ENCODE measurements around the gene KRTAP12-4. TPM values are rescaled to one million over a fixed set of nuclear protein-coding genes. Genes with fewer than 3 reads are reported as not detected.
"Not testable (repeated sequence)": the region's sequence is repeated elsewhere in the genome, so short reads cannot be mapped to it uniquely, and the experiment has no call there.

The KRTAP12-4 gene
- total RNA-seq, 1 donor from 2014 or later: not detected

GRCh38 chr21:44657635-44658540 lies 3.4 kb upstream of the KRTAP12-4 start, which contains the start of gene KRTAP12-3:
TSS of gene KRTAP12-3 (plus strand) at chr21:44657932. CDS start at chr21:44657980, 48 bp downstream.
- ATAC-seq: no peak
- DNase-seq (ENCODE audit: low spot score): no peak

DNA sequence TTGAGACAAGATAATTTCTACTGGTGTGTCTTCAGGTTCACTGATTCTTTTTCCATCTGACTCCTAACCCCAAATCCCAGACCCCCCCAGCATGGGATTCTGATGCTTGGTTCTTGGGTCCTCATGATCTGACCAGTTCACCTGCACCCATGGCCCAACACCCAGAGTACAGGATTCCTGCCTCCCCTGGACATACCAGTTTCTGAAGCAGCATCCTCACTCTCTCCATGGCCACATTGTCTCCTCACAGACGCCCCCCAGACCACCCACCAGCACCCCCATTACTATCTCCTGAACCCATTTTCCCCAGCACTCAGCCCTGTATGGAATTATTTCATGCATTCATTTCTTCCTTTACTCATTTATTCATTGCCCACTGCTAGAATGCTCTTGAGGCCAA lies 2.4 kb upstream of the KRTAP12-4 start:
- no peak for DNase-seq (ENCODE audit: low spot score)
- no peak for ATAC-seq

DNA sequence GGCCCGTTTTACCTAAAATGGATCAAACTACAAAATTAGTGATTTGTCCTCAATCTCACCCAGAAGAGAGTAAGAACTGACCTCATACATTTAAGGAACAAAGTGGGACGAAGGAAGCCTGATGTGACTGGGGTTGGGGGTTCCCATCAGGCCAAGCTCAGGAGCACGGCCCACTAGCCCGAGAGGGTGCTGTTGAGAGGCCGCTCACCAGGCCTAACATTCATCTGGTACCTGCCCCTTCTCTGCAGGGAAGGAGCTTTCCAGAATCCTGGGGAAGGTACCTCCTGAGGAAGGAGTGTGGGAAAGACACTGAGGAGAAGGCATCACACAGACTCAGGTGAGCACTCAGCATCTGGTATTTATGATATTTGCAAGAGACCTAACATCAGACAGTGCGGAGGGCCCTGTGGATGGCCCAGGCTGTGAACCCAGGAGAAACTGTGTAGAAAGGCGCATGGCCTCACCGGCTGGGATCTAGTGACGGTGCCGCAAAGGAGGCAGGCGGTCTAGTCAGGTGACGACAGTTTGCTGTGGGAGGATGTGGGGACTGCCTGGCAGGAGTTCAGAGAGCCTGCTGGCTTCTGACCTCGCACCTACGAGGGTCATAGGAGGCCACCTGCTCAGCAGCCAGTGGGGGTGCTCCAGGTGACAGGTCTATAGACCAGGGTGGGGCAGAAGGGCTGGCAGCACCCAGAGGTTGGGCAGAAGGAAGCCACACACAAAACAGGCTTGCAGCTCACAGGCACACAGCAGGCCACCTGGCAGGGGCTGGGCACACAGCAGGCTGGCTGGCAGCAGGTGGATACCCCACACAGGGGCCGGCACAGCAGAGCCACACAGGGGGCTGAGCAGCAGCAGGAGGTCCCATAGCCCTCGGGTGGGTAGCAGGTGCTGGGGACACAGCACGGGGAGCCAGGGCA lies 543 bp downstream of the KRTAP12-4 start:
- no peak for ATAC-seq

GRCh38 chr21:44653123-44653522 lies 1.3 kb downstream of the KRTAP12-4 start:
- no peak for ATAC-seq

More for the DNA sequence above, 543 bp downstream of the KRTAP12-4 start:
- no peak for DNase-seq (ENCODE audit: low spot score)

GRCh38 chr21:44650973-44651675 lies 3.3 kb downstream of the KRTAP12-4 start:
- DNase-seq (ENCODE audit: low spot score): no peak
- no peak for ATAC-seq

More at GRCh38 chr21:44653123-44653522, 1.3 kb downstream of the KRTAP12-4 start:
- DNase-seq (ENCODE audit: low spot score): no peak

DNA sequence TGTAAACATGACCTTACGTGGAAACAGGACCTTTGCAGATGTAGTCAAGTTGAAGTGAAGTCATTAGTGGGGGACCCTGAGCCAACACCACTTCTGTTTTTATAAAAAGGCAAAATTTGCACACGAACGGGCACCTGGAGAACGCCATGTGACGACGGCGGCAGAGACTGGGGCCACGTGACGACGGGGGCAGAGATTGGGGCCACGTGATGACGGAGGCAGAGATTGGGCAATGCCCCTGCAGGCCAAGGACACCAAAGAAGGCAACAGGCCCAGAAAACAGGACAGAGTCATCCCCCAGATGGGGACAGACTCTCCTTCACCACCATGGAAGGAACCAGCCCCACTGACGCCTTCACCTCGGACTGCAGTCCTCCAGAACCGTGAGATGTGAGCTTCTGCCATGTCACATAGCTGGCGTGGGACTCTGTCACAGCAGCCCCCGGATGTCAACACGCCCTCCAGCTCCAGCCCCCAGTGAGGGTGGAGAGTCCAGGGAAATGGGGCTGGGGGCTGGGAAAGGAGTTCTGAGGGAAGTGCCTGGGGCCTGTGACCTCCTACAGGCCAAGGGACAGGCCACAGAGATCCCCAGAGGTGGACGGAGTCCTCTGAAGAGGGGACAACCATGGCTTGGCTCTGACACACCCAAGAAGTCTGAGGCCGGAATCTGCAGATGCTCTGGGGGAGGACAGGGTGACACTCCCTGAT lies 4.0 kb downstream of the KRTAP12-4 start:
- DNase-seq (ENCODE audit: low spot score) (no peak), ATAC-seq (no peak)

DNA sequence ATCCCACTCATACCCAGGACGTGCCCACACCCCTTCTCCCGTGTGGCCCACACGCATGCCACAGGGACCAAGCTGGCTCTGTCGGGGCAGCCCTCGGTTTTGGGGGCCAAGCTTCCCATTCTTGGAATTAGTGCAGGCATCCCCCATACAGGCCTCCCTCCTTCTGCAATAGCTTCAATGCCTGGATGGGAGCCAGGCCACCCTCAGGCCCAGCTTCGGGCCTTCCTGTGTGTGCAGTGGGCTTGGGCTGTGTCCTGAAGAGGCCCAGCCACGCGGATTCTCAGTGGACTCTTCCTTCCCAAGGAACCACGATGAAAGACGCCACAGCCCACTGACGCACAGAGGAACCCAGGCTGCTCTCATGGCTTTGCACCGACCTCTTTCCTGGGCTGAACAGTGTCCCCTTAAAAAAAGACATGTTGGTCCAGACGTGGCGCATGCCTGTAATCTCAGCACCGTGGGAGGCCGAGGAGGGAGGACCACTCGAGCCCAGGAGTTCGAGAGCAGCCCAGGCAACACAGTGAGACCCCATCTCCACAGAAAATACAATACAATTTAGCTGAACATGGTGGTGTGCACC lies 4.8 kb downstream of the KRTAP12-4 start:
- ATAC-seq (no peak), DNase-seq (ENCODE audit: low spot score) (no peak)

GRCh38 chr21:44648557-44649311 lies 5.7 kb downstream of the KRTAP12-4 start:
- DNase-seq (ENCODE audit: low spot score) (no peak), ATAC-seq (no peak)

DNA sequence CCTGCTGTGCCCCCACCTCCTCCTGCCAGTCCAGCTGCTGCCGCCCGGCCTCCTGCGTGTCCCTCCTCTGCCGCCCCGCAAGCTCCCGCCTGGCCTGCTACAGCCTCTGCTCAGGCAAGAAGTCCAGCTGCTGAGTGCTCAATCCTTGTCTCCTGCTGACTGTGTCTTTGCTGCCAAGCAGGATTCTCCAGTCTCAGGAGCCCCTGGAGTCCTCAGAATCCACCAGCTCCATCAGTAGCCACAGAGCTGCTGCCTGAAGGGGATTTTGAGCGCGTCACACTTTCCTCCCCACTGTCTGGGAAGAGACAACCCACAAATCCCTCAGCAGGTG lies 7.3 kb downstream of the KRTAP12-4 start:
- no peak for ATAC-seq

GRCh38 chr21:44646366-44647221 lies 7.9 kb downstream of the KRTAP12-4 start, which contains the start of gene KRTAP10-11:
TSS of gene KRTAP10-11 (plus strand) at chr21:44646414. CDS start at chr21:44646459, 45 bp downstream.
- DNase-seq (ENCODE audit: low spot score): not testable (repeated sequence)

More for the DNA sequence above, 7.3 kb downstream of the KRTAP12-4 start:
- no peak for DNase-seq (ENCODE audit: low spot score)

GRCh38 chr21:44644878-44645277 lies 9.6 kb downstream of the KRTAP12-4 start:
- no peak for DNase-seq (ENCODE audit: low spot score)
- no peak for ATAC-seq

More at GRCh38 chr21:44646366-44647221, 7.9 kb downstream of the KRTAP12-4 start, which contains the start of gene KRTAP10-11:
- not testable (repeated sequence) for ATAC-seq

- ATAC-seq (no peak), DNase-seq (ENCODE audit: low spot score) (no peak)
Measured at GRCh38 chr21:44643741-44644310, 10.6 kb downstream of the KRTAP12-4 start.

- ATAC-seq (no peak), DNase-seq (ENCODE audit: low spot score) (no peak)
Measured at GRCh38 chr21:44640761-44641160, 13.7 kb downstream of the KRTAP12-4 start.

DNA sequence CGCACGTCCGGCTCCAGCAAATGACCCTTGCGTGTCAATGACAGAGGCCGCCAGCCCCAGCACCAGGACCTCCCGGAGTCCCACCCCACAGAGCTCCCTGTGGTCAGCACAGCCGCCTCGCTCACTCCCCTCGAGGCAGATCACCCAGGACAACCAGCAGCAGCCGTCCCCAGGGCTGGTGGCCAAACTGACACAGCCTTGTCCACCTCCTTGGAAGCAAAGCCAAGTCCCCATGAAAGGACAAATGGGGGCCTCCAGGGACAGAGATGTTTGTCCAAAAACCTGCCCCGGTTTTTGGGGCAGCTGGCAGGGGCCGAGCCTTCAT lies 15.2 kb downstream of the KRTAP12-4 start:
- no peak for DNase-seq (ENCODE audit: low spot score)
- ATAC-seq: no peak

DNA sequence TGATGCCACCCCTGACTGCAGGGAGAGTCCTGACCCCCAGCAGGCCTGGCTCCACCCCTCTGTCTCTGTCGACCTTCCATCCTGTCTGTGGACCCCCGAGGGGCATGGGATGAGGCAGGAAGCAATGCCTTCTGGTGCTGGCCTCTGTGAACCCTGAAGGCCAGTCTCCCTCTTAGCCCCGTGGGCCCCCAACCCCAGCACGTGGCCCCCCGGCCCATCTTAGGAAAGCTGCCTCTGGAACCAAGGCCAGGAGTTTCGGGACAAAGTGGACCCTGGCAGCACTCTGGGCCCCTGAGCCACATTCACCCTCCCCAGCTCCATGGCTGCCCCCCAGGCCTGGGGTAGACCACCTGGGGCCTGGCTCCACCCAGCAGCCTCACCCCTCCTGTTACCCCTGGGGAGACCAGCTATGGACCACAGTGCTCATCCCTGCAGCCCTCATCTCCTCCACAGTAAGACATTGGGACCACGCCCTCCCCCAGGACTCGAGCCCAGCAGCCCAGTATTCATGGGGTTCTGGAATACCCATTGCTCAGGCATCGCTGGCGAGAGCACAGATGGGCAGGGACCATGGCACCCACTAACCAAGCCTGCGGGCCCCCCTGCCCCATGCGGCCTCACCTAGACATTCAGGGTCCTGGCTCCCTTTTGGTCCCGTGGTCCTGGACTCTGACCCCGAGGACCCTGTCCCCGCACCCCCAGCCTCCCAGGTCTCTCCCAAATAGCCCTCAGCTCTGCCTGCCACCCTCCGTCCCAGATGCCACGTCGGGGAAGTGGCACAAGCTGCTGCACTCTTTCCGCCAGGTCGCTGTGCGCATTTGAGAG lies 15.7 kb downstream of the KRTAP12-4 start:
- not testable (repeated sequence) for DNase-seq (ENCODE audit: low spot score); ATAC-seq

DNA sequence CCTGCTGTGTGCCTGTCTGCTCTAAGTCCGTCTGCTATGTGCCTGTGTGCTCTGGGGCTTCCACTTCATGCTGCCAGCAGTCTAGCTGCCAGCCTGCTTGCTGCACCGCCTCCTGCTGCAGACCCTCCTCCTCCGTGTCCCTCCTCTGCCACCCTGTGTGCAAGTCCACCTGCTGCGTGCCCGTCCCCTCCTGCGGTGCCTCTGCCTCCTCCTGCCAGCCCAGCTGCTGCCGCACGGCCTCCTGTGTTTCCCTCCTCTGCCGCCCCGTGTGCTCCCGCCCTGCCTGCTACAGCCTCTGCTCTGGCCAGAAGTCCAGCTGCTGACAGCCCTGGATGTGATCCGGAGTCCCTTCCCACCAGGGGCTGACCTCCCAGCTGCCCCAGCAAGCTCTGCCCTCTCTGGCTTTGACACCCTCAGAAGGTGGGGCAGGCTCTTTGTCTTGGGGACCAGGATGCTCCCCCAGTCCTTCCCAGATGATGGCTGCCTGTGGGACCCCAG lies 16.6 kb downstream of the KRTAP12-4 start:
- ATAC-seq: peak; percentile 43
- not testable (repeated sequence) for DNase-seq (ENCODE audit: low spot score)
